ENCODE data around the gene RFC2.

RFC2 gene

DNA sequence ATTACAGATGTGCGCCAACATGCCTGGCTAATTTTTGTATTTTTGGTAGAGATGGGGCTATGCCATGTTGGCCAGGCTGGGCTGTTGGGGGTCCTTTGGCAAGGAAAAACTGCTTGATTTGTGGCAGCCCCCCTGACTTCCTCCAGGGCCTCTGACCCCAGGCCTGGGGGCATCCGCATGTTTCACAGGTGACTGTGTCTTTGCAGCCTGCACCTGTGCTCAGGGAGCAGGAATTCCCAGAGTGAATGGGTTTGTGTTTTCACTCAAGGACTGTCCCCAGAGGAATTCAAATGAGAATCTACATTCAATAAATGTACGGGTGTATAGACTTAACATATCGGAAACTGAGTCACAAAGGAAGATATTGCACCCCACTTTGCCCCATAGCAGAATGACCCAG is 23.4 kb upstream of the RFC2 start:
- no peak overlapping the region for H3K4me3 ChIP-seq (ENCODE audit: low read depth, low read length)
- TF ChIP-seq, protein P1, sequence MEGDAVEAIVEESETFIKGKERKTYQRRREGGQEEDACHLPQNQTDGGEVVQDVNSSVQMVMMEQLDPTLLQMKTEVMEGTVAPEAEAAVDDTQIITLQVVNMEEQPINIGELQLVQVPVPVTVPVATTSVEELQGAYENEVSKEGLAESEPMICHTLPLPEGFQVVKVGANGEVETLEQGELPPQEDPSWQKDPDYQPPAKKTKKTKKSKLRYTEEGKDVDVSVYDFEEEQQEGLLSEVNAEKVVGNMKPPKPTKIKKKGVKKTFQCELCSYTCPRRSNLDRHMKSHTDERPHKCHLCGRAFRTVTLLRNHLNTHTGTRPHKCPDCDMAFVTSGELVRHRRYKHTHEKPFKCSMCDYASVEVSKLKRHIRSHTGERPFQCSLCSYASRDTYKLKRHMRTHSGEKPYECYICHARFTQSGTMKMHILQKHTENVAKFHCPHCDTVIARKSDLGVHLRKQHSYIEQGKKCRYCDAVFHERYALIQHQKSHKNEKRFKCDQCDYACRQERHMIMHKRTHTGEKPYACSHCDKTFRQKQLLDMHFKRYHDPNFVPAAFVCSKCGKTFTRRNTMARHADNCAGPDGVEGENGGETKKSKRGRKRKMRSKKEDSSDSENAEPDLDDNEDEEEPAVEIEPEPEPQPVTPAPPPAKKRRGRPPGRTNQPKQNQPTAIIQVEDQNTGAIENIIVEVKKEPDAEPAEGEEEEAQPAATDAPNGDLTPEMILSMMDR (IDR thresholded peaks at IDR 0.05): no peak
- H2AFZ ChIP-seq: no peak overlapping the region
- H3K4me2 ChIP-seq (ENCODE audit: low read length): no peak overlapping the region
- H3K27me3 ChIP-seq (ENCODE audit: control insufficient read depth, insufficient read depth, low read length): no peaks in the 10 kb centered on the region
- H3K79me2 ChIP-seq: no peaks in the 10 kb centered on the region
- H3K36me3 ChIP-seq (ENCODE audit: control insufficient read depth, insufficient read depth, low read length): no peaks in the 10 kb centered on the region
- no peaks in the 10 kb centered on the region for H3K9me3 ChIP-seq (ENCODE audit: control insufficient read depth, low read length)
- no peaks in the 10 kb centered on the region for H3K4me1 ChIP-seq
- no peak overlapping the region for H3K9ac ChIP-seq
- H3K27ac ChIP-seq: no peak overlapping the region

DNA sequence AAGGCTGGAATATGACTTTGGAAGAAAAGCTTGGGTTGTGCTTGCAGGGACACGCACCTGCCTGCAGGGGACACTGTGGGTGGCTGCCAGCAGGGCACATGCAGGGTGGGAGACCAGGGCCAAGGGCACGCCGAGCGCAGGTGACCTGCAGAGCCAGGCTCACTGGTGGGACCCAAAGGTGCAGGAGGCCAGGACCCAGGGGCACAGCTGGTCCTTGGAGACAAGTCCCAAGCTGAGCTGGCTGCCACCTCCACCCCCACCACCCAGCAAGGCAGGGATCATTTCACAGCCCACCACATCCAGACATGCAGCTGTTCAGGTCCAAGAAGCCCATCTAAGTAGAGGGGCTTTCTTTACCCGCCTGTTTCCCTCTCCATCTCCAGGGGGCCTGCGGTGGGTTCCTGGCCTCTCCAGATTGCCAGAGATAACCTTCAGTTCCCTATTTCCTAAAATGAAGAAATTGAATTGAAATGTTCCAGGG is 21.2 kb upstream of the RFC2 start:
- Histone ChIP-seq H3K9ac (no peak overlapping the region), H3K9me3 (ENCODE audit: control insufficient read depth, low read length) (no peaks in the 10 kb centered on the region), H2AFZ (no peak overlapping the region), H3K4me2 (ENCODE audit: low read length) (no peak overlapping the region), H3K4me1 (no peaks in the 10 kb centered on the region), H3K36me3 (ENCODE audit: control insufficient read depth, insufficient read depth, low read length) (no peaks in the 10 kb centered on the region), H3K79me2 (no peaks in the 10 kb centered on the region), H3K27ac (no peak overlapping the region), H3K27me3 (ENCODE audit: control insufficient read depth, insufficient read depth, low read length) (no peaks in the 10 kb centered on the region), H3K4me3 (ENCODE audit: low read depth, low read length) (no peak overlapping the region)
- TF ChIP-seq, protein P1 (IDR thresholded peaks at IDR 0.05): no peak

DNA sequence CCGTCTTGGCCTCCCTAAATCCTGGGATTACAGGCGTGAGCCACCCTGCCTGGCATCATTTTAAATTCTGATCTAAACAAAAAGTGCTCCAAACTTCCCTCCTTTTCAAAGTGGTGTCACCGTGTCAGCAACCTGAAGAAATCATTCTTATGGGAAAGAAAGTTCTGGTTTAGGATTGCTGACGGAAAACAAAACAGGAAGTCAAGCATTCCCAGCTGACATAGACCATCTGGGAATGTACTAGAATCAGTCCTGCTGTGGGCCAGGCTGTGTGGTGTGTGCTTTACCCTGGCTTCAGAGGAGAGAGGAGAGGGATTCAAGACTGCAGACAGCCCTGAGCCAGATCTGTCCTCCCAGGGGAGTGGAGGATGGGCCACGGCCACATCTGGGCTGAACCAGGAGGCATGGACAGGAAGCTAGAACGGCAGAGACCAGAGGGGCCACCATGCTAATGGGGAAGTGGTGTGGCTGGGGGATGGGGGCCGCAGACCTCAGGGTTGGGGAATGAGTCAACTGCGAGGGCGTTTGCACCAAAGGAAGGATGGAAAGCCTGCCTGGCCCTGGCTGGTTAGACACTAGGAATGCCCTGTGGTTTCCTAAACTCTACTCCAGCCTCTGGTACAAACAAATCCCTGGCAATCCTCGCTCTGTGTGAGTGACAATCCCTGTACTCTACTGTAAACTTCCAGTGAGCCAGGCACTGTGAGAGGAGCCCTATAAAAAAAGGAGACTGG is 18.3 kb upstream of the RFC2 start:
- H3K27me3 ChIP-seq (ENCODE audit: control insufficient read depth, insufficient read depth, low read length): no peaks in the 10 kb centered on the region
- no peak overlapping the region for H3K4me2 ChIP-seq (ENCODE audit: low read length)
- H3K79me2 ChIP-seq: no peaks in the 10 kb centered on the region
- no peak overlapping the region for H3K4me3 ChIP-seq (ENCODE audit: low read depth, low read length)
- H3K9ac ChIP-seq: no peak overlapping the region
- H3K9me3 ChIP-seq (ENCODE audit: control insufficient read depth, low read length): no peaks in the 10 kb centered on the region
- no peaks in the 10 kb centered on the region for H3K4me1 ChIP-seq
- TF ChIP-seq, protein P1 (IDR thresholded peaks at IDR 0.05): no peak
- peak overlapping the region; percentile 62 for H3K27ac ChIP-seq
- H2AFZ ChIP-seq: peak overlapping the region; percentile 34
- H3K36me3 ChIP-seq (ENCODE audit: control insufficient read depth, insufficient read depth, low read length): no peaks in the 10 kb centered on the region

DNA sequence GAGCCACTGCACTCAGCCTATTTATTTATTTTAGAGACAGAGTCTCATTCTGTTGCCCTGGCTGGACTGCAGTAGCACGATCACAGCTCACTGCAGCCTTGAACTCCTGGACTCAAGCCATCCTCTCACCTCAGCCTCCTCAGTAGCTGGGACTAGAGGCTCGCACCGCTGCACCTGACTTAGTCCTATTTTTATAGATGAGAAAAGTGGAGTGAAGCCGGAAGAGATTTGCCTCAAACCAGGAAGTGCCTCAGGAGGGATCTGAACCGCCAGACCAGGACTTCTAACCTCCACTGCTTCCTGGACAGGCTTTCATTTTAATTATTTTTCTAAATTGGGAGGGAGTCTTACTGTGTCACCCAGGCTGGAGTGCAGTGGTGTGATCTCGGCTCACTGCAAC is 17.5 kb upstream of the RFC2 start:
- Histone ChIP-seq H3K4me2 (ENCODE audit: low read length) (no peak overlapping the region), H3K27ac (peak overlapping the region; percentile 62), H3K9me3 (ENCODE audit: control insufficient read depth, low read length) (no peaks in the 10 kb centered on the region), H3K9ac (no peak overlapping the region), H3K36me3 (ENCODE audit: control insufficient read depth, insufficient read depth, low read length) (no peaks in the 10 kb centered on the region), H2AFZ (no peak overlapping the region), H3K27me3 (ENCODE audit: control insufficient read depth, insufficient read depth, low read length) (no peaks in the 10 kb centered on the region), H3K4me3 (ENCODE audit: low read depth, low read length) (no peak overlapping the region), H3K79me2 (no peaks in the 10 kb centered on the region), H3K4me1 (no peaks in the 10 kb centered on the region)
- TF ChIP-seq, protein P1 (IDR thresholded peaks at IDR 0.05): no peak

DNA sequence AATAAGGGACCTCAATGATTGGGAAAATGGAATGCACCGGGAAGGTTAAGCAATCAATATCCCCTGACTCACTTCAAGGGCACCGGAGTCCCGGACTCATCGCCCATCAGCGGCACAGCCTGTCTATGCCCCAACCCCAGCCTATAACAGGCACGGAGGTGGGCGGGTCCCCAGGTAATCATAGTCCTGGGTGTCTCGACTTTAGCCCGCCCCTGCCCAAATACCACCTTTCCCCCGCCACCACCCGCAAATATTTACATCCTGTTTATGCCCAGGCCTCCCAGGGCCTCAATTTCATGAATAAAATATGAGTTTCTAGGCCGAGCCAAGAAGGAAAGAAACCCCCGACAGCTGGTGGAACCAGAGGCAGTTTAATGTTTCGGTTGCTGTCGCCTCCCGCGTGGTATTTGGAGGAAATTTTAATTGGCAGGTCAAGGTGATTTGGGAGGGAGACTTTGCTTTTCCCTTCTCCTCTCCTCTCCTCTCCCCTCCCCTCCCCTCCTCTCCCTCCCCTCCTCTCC is 15.6 kb upstream of the RFC2 start:
- no peaks in the 10 kb centered on the region for H3K9me3 ChIP-seq (ENCODE audit: control insufficient read depth, low read length)
- no peaks in the 10 kb centered on the region for H3K36me3 ChIP-seq (ENCODE audit: control insufficient read depth, insufficient read depth, low read length)
- H3K4me3 ChIP-seq (ENCODE audit: low read depth, low read length): peak overlapping the region; percentile 58
- H3K9ac ChIP-seq: no peak overlapping the region
- no peaks in the 10 kb centered on the region for H3K79me2 ChIP-seq
- no peak overlapping the region for H3K27ac ChIP-seq
- no peaks in the 10 kb centered on the region for H3K4me1 ChIP-seq
- no peaks in the 10 kb centered on the region for H3K27me3 ChIP-seq (ENCODE audit: control insufficient read depth, insufficient read depth, low read length)
- TF ChIP-seq, protein P1 (IDR thresholded peaks at IDR 0.05): no peak
- H2AFZ ChIP-seq: peak overlapping the region; percentile 92
- peak overlapping the region; percentile 75 for H3K4me2 ChIP-seq (ENCODE audit: low read length)
